ENCODE measurements around the gene NUBP2.

NUBP2 gene

DNA sequence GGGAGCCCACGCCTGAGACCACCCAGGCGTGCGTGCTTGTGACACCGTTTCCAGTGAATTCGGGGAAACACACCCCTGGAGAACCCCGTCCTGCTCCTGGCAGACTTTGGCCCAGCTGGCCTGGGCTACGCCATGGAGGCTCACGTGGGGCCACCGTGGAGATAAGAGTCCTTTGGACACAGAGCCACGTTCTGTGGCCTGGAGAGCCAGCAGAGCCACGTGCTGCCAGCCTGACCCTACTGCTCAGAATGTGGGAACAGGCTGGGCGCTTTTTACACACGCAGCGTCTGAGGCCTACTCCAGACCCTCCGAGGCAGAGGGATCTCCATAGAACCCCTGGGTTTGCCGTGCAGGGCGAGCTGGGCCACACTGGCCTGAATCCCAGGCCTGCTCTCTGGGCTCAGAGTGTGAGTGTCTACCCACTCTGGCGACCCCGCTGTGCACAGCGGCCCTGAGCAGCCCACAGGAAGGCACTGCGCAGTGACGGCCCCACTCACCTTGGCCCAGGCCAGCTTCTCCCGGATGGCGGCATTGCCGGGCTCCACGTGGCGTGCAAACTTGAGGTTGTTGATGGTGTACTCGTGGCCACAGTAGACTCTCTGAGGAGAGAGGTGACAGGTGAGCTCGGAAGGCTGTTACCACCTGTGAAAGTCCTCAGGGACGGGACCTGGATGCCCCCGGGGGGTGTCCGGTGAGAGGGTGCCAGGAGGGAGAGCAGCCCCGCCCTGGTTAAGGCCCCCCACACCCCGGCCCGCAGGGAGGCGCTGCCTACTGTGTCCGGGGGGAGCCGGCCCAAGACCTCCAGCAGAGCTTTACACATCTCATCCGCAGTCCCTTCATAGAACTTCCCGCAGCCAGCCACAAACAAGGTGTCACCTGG is 33.9 kb downstream of the NUBP2 start:
- H3K9ac ChIP-seq (ENCODE audit: low read length) = no peak overlapping the region
- no peak overlapping the region for H3K27ac ChIP-seq (ENCODE audit: low read depth, low read length)
- H3K36me3 ChIP-seq (ENCODE audit: control insufficient read depth, insufficient read depth, low read length) = peaks cover 22% of the 10 kb centered on the region
- H3K27me3 ChIP-seq (ENCODE audit: control insufficient read depth, insufficient read depth, low read length) = no peaks in the 10 kb centered on the region
- no peaks in the 10 kb centered on the region for H3K4me1 ChIP-seq (ENCODE audit: control insufficient read depth, insufficient read depth, low read length)
- no peak overlapping the region for H3K4me3 ChIP-seq (ENCODE audit: low read length)

DNA sequence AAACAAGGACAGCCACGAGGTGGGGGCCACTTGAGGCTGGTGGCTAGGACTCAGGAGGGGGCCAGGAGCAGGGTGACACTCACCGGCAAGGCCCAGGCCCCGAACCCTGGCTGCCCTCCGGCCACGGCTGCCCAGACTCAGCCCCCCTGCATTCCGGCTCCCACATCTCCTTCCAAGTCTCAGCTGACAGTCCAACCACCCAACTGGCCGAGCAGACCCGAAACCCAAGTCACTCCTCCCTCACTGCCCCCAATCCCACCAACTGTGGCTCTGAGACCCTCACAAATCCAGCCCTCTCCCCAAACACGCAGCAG is 34.5 kb downstream of the NUBP2 start:
- H3K27me3 ChIP-seq (ENCODE audit: control insufficient read depth, insufficient read depth, low read length) = no peaks in the 10 kb centered on the region
- peaks cover 25% of the 10 kb centered on the region for H3K36me3 ChIP-seq (ENCODE audit: control insufficient read depth, insufficient read depth, low read length)
- H3K4me1 ChIP-seq (ENCODE audit: control insufficient read depth, insufficient read depth, low read length) = no peaks in the 10 kb centered on the region
- no peak overlapping the region for H3K9ac ChIP-seq (ENCODE audit: low read length)
- H3K4me3 ChIP-seq (ENCODE audit: low read length) = no peak overlapping the region
- no peak overlapping the region for H3K27ac ChIP-seq (ENCODE audit: low read depth, low read length)

DNA sequence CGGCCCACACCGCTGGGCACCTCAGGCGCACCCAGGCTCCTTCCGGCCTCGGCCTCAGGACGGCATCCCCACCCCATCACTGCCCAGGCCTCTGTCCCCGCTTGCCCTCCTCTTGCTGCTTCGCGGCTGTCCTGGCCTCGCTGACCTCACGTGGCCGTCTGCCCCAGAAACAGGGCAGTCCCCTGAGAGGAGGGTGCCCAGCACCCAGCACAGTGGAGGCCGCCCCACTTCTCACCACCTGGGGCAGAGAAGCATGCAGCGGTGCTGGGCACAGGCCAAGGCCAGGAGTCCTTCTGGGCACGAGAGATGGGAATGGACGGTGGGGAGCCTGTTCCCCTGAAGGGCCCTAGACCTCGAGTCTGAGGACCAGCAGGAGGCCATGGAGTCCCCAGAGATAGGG is 35.0 kb downstream of the NUBP2 start:
- H3K36me3 ChIP-seq (ENCODE audit: control insufficient read depth, insufficient read depth, low read length) = peaks cover 28% of the 10 kb centered on the region
- no peak overlapping the region for H3K27ac ChIP-seq (ENCODE audit: low read depth, low read length)
- no peaks in the 10 kb centered on the region for H3K27me3 ChIP-seq (ENCODE audit: control insufficient read depth, insufficient read depth, low read length)
- H3K4me1 ChIP-seq (ENCODE audit: control insufficient read depth, insufficient read depth, low read length) = no peaks in the 10 kb centered on the region
- no peak overlapping the region for H3K9ac ChIP-seq (ENCODE audit: low read length)
- H3K4me3 ChIP-seq (ENCODE audit: low read length) = no peak overlapping the region

DNA sequence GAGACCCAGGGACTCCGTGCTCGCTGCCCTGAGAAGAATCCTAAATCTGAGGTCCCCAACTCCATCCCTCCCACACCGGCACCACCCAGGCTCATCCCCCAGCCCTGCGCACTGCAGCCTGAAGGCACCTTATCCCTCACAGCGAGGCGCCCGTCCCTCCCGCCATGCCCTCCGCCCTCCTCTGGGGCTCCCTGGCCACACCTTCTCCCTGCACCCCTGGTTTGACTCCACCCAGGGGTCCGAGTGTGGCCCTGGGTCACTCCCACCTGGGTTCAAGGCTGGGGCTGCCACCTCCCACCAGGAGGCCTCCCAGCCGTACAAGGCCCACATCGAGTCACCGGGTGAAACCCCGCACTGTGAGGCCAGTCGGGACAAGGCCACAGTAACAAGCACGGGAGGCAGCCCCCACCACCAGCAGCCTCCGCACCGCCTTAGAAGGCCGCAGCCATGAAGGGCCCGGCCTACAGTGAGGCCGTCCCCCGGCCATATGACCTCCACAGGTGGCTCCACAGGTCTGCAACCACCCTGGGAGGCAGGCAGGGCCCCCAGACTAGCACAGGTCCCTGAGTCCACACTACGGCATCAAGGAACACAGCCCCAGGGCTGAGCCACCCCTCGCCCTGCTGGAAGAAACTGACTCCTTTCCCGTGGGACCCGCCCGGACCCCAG is 35.6 kb downstream of the NUBP2 start:
- H3K27ac ChIP-seq (ENCODE audit: low read depth, low read length) = no peak overlapping the region
- H3K9ac ChIP-seq (ENCODE audit: low read length) = no peak overlapping the region
- peaks cover 28% of the 10 kb centered on the region for H3K36me3 ChIP-seq (ENCODE audit: control insufficient read depth, insufficient read depth, low read length)

DNA sequence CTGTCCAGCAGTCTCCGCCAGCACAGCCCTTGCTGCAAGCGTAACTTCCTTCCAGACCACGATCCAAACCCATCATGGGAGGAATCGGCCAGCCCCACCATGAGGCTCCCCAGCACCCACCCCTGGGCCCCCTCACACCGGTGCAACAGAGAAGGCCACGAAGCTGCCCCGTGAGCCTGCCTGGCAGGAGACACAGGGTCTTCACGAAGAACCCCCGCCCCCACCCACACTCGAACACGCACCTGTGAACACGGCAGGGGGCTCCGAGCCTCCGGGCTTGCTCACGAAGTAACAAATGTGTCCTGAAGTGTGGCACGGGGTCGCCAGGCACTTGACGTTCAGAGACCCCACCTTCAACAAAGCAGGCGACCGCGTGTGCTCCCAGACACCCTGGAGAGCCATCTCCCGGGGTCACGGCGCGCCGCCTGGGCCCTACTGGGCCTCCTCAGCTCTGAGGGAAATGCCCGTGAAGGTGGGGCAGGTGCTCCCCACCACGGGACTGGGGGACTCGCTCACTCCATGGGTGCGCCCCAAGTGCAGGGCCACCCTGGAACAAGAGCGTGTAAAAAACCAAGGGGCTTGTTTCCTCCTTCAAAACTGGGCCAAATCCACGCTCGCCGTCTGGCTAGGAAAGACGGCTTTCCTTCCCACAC is 36.2 kb downstream of the NUBP2 start:
- Histone ChIP-seq H3K9ac (ENCODE audit: low read length) (no peak overlapping the region), H3K27ac (ENCODE audit: low read depth, low read length) (no peak overlapping the region), H3K36me3 (ENCODE audit: control insufficient read depth, insufficient read depth, low read length) (peaks cover 28% of the 10 kb centered on the region), H3K27me3 (ENCODE audit: control insufficient read depth, insufficient read depth, low read length) (no peaks in the 10 kb centered on the region), H3K4me1 (ENCODE audit: control insufficient read depth, insufficient read depth, low read length) (no peaks in the 10 kb centered on the region), H3K4me3 (ENCODE audit: low read length) (no peak overlapping the region)

More for the DNA sequence above, 35.6 kb downstream of the NUBP2 start:
- Histone ChIP-seq H3K27me3 (ENCODE audit: control insufficient read depth, insufficient read depth, low read length) (no peaks in the 10 kb centered on the region), H3K4me1 (ENCODE audit: control insufficient read depth, insufficient read depth, low read length) (no peaks in the 10 kb centered on the region), H3K4me3 (ENCODE audit: low read length) (no peak overlapping the region)

DNA sequence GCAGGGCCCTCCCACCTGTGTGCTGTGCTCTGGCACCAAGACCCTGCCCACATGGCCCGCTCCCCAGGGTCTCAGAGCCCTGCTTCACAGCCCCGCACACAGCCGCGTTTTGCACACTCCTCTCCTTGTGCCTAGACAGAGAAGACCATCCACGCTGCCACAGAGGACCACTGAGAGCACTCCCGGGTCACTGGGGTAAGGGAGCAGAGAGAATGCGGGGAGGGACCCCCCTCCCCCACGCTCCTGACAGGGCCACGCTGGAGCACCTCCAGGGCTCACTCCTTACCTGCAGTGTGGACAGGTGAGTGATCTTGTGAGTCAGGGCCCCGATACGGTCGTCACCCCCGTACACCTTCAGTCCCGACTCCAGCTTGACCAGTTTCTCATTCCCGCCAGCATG is 36.9 kb downstream of the NUBP2 start:
- no peaks in the 10 kb centered on the region for H3K4me1 ChIP-seq (ENCODE audit: control insufficient read depth, insufficient read depth, low read length)
- H3K27me3 ChIP-seq (ENCODE audit: control insufficient read depth, insufficient read depth, low read length) = no peaks in the 10 kb centered on the region
- H3K27ac ChIP-seq (ENCODE audit: low read depth, low read length) = no peak overlapping the region
- no peak overlapping the region for H3K4me3 ChIP-seq (ENCODE audit: low read length)
- no peak overlapping the region for H3K9ac ChIP-seq (ENCODE audit: low read length)
- peaks cover 28% of the 10 kb centered on the region for H3K36me3 ChIP-seq (ENCODE audit: control insufficient read depth, insufficient read depth, low read length)

DNA sequence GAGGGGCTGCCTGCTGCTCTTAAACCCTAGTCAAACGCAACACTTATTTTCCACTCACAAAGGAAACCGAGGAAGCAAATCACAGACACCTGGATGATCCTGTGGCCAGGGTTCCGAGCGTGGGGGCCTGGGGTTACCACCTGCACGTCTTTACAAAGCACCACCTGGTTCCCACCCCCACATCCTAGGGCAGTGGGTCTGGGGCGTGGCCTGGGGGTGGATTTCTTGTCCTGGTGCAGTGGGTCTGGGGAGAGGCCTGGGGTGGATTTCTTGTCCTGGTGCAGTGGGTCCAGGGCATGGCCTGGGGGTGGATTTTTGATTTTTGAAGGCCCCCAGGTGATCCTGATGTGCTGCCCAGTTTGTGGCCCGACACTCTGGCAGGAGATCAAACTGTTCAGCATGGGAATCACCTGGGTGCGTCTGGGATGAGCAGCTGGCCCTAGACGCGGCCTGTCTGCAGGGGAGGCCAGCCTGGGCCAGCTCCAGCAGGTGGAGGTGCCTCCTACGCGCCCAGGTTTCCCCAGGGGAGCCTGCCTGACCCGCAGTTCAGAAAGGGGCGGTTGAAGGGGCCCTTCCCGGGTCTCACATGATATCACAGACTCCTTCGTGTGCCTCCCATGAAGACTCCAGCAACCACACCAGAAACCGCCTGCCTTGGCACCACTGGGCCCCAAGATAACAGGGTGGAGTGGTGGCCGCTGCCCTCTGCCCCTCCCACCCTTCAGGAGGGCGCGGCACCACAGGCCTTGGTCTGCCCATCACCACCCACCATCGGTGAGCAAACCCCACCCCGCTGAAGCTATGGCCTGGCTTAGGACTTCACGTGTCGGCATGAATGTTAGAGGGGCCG is 37.6 kb downstream of the NUBP2 start:
- Histone ChIP-seq H3K9ac (ENCODE audit: low read length) (no peak overlapping the region), H3K27me3 (ENCODE audit: control insufficient read depth, insufficient read depth, low read length) (no peaks in the 10 kb centered on the region), H3K4me3 (ENCODE audit: low read length) (no peak overlapping the region), H3K27ac (ENCODE audit: low read depth, low read length) (no peak overlapping the region), H3K36me3 (ENCODE audit: control insufficient read depth, insufficient read depth, low read length) (peaks cover 28% of the 10 kb centered on the region), H3K4me1 (ENCODE audit: control insufficient read depth, insufficient read depth, low read length) (peaks cover 3% of the 10 kb centered on the region)

DNA sequence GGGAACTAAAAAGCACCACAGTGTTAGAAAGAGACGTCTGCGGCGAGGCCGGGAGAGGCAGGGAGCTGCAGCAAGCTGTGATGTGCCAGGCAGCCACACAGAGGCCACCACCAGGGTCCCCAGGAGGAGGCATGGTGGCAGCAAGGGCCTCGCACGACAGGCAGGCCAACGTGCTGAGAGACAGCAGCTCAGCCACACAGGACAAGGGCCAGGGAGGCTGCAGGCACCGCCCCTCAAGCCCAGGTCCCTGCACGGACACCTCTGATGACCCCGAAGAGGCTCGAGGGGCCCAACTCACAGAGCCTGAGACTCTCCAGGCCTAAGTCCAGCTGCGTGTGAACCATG is 38.2 kb downstream of the NUBP2 start:
- peaks cover 28% of the 10 kb centered on the region for H3K36me3 ChIP-seq (ENCODE audit: control insufficient read depth, insufficient read depth, low read length)
- H3K27me3 ChIP-seq (ENCODE audit: control insufficient read depth, insufficient read depth, low read length) = no peaks in the 10 kb centered on the region
- peaks cover 8% of the 10 kb centered on the region for H3K4me1 ChIP-seq (ENCODE audit: control insufficient read depth, insufficient read depth, low read length)
- no peak overlapping the region for H3K9ac ChIP-seq (ENCODE audit: low read length)
- H3K4me3 ChIP-seq (ENCODE audit: low read length) = no peak overlapping the region
- no peak overlapping the region for H3K27ac ChIP-seq (ENCODE audit: low read depth, low read length)

DNA sequence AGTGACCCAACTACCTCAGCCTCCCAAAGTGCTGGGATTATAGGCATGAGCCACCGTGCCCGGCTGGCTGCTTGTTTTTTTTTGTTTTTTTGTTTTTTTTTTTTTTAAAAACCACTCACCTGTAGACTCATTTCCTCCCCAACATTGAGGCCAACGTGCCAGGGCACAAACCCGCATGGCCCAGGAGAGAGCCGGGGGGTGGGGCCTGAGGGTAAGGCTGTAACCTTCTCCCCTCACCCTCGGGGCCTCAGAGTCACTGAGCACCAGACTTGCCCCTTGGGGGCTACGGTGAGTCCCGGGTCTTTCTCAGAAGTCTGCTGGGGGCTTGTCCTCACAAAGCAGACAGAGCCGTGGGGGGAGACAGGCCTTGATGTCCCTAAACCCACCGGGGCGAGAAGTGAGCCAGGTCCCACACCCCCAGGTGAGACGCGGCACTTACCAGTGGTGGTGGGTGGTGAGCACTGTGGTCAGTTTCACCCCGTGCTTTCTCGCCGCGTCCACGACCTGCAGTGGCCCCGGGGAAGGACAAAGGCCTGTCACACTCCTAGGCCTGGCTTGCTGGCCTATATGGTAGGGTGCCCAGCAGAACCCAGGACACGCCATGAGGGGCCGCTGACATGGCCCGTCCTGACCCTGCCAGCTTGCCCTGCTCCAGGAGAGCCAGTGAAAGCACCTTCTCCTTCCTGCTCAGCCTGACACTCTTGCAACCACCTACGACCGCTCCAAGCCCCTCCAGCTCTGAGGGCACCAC is 39.3 kb downstream of the NUBP2 start:
- no peaks in the 10 kb centered on the region for H3K27me3 ChIP-seq (ENCODE audit: control insufficient read depth, insufficient read depth, low read length)
- H3K9ac ChIP-seq (ENCODE audit: low read length) = no peak overlapping the region
- peaks cover 8% of the 10 kb centered on the region for H3K4me1 ChIP-seq (ENCODE audit: control insufficient read depth, insufficient read depth, low read length)
- H3K4me3 ChIP-seq (ENCODE audit: low read length) = no peak overlapping the region
- no peak overlapping the region for H3K27ac ChIP-seq (ENCODE audit: low read depth, low read length)
- H3K36me3 ChIP-seq (ENCODE audit: control insufficient read depth, insufficient read depth, low read length) = peaks cover 23% of the 10 kb centered on the region

DNA sequence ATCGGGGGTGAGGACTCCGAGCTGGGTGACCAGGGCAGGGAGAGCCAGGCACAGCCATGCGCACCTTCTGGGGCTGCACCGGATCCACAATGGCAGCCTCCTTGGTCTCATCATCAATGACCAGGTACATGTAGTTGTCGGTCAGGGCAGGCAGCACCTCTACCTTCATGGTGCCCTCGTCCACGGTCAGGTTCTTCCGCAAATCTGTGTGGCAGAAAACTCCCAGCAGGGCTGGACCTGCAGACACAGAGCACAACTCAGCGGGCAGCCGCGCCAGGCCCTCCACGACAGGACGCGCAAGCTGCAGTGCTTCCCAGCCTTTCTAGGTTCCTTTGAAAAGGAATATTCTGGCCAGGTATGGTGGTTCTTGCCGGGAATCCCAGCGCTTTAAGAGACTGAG is 40.0 kb downstream of the NUBP2 start:
- H3K4me1 ChIP-seq (ENCODE audit: control insufficient read depth, insufficient read depth, low read length) = peaks cover 10% of the 10 kb centered on the region
- no peaks in the 10 kb centered on the region for H3K27me3 ChIP-seq (ENCODE audit: control insufficient read depth, insufficient read depth, low read length)
- H3K4me3 ChIP-seq (ENCODE audit: low read length) = no peak overlapping the region
- no peak overlapping the region for H3K27ac ChIP-seq (ENCODE audit: low read depth, low read length)
- H3K36me3 ChIP-seq (ENCODE audit: control insufficient read depth, insufficient read depth, low read length) = peaks cover 16% of the 10 kb centered on the region
- no peak overlapping the region for H3K9ac ChIP-seq (ENCODE audit: low read length)

DNA sequence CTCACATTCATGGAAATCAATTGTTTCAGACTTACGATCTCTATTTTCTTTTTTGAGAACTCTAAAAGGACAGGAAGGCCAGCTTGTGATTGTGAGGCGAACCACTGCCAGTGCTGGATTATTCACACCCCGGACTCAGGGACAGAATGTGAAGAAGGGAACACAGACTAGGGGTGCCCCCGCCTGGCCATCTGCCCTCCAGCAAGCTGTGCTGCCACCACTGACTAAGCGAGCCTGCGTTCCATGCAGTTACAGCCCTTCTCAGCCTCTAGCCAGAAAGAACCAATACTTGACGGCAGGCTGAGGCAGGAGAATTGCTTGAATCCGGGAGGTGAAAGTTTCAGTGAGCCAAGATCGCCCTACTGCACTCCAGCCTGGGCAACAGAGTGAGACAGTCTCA is 41.1 kb downstream of the NUBP2 start:
- H3K27ac ChIP-seq (ENCODE audit: low read depth, low read length) = no peak overlapping the region
- no peaks in the 10 kb centered on the region for H3K27me3 ChIP-seq (ENCODE audit: control insufficient read depth, insufficient read depth, low read length)
- peaks cover 7% of the 10 kb centered on the region for H3K36me3 ChIP-seq (ENCODE audit: control insufficient read depth, insufficient read depth, low read length)
- no peak overlapping the region for H3K9ac ChIP-seq (ENCODE audit: low read length)
- peaks cover 11% of the 10 kb centered on the region for H3K4me1 ChIP-seq (ENCODE audit: control insufficient read depth, insufficient read depth, low read length)
- H3K4me3 ChIP-seq (ENCODE audit: low read length) = no peak overlapping the region
